Erythroblast (primary cell): Measurements from ENCODE around the gene HUNK.

Source experiments
- GATA1 ChIP-seq: IDR thresholded peaks from 2 replicates; pipeline ENCODE4 v1.6.1; 2011; ENCODE audit warnings: low read depth, mild to moderate bottlenecking, control low read depth, low read length, moderate library complexity
- POLR2A ChIP-seq: IDR thresholded peaks from 2 replicates; pipeline ENCODE4 v1.6.1; 2011; ENCODE audit warnings: mild to moderate bottlenecking, low read length

DNA sequence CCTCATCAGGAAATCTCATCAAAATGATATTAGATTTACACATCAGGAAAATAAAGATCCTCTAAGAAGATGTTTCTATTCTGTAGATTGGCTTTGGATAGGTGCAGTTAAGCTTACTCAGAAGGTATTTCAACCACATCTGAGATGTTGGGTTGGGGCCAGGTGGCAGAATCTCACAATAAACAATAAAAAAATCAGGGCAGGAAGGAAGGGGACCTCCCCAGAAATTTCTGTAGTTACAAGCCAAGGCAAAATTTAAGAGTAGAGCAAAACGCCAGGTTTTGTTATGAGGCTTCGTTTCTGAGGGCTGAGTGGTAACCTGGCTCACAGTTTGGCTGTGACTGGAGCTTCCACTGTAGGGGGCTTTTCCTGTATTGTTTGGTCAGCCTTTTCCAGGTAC is 84.8 kb downstream of the HUNK start:
- TF ChIP-seq POLR2A (no peak), GATA1 (no peak)
